ENCODE data around the gene CRABP2. TPM values are rescaled to one million over a fixed set of nuclear protein-coding genes. Genes with fewer than 3 reads are reported as not detected.

Gene CRABP2
- polyA plus RNA-seq, 1 of the 3 experiments (the other 2 are of a cell fraction), result 42.1 TPM

DNA sequence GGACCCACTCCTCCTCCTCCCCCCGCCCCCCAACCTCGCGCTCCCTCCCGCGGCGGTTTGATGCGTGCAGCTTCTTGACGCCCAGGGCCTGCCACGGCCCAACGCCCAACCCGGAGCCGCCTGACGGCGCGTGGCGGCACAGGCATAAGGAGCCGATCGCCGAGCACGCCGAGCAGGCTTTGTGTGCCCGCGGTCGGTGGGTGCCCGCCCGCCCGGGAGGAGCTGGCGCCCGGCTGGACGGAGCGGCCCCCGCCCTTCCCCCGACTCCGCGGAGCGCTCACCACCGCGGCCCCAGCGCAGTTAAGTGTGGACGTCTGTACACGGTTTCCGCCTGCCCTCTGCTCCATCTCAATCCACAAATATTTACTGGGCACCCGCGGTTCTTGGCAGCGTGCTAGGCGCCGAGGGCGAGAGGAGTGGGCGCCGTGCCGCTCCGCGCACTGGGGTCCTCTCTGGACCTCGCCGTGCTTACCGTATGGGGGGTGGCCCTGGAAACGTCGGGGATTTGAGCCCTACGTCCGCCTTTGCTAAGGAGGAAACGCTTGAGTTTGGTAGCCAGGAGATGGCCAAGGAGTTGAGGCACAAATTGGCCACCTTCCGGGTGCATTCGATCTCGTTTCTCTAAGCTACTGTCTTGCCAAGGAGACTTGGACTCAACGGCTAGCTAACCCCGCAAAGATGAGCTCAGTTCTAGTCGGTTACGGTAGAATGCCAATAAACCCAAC, 46.5 kb upstream of the CRABP2 start (continued):
- TF ChIP-seq RAD21 (IDR thresholded peaks at IDR 0.05; ENCODE audit: low read length) (no peak), NFIC (IDR thresholded peaks at IDR 0.05; ENCODE audit: borderline replicate concordance) (no peak), CHD2 (IDR thresholded peaks at IDR 0.05; ENCODE audit: low read length, partially characterized antibody) (peak; percentile 80), MXI1 (IDR thresholded peaks at IDR 0.05; ENCODE audit: low read depth, low read length) (peak; percentile 83), SMC3 (IDR thresholded peaks at IDR 0.05; ENCODE audit: low read depth, low read length) (no peak), GATA2 (CRISPR knock-in tag; IDR thresholded peaks at IDR 0.05) (no peak), NRF1 (IDR thresholded peaks at IDR 0.05; ENCODE audit: low read depth, low read length) (no peak), RCOR1 (IDR thresholded peaks at IDR 0.05; ENCODE audit: low read length) (no peak), FOSL2 (IDR thresholded peaks at IDR 0.05; ENCODE audit: borderline replicate concordance, low read depth) (no peak), TCF12 (IDR thresholded peaks at IDR 0.05) (peak; percentile 27; the same call in 1 of the 2 replicates), EP300 (IDR thresholded peaks at IDR 0.05; ENCODE audit: borderline replicate concordance in 1 of 2, low read depth in 1 of 2, low read length in 1 of 2) (peak in 1 of 2 experiments; percentile 39; a peak in 1 of 4 replicates), TEAD4 (IDR thresholded peaks at IDR 0.05; ENCODE audit: borderline replicate concordance, insufficient read depth) (no peak)
- TF ChIP-seq, protein P1, sequence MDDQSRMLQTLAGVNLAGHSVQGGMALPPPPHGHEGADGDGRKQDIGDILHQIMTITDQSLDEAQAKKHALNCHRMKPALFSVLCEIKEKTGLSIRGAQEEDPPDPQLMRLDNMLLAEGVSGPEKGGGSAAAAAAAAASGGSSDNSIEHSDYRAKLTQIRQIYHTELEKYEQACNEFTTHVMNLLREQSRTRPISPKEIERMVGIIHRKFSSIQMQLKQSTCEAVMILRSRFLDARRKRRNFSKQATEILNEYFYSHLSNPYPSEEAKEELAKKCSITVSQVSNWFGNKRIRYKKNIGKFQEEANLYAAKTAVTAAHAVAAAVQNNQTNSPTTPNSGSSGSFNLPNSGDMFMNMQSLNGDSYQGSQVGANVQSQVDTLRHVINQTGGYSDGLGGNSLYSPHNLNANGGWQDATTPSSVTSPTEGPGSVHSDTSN (IDR thresholded peaks at IDR 0.05), result peak; percentile 50; the same call in 1 of the 2 replicates

DNA sequence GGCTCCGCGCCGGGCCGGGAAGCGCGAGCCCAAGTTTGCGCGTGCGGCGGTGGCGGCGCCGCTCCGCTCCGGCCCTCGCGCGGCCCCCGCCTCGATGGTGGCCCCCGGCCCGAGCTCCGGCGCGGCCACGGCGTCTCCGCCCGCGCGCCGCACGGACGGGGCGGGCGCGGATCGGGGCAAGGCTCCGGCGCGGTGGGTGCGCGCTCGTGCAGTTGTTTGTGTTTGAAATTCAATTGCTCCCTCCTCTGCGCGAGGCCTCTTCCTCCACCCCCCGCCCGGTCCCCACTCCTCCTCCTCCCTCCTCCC, 46.0 kb upstream of the CRABP2 start, which contains the start of gene HDGF:
Gene HDGF, minus strand, starts transcription at position 225 of the 306 bp plus-strand sequence. CDS start 246 bp downstream, outside the sequence.
- Histone ChIP-seq H3K4me2 (peak within 1 kb of the TSS; percentile 88), H2AFZ (ENCODE audit: low read depth) (peak within 1 kb of the TSS; percentile 55), H3K36me3 (replicated peaks in 1 of 2; ENCODE audit: control insufficient read depth in 1 of 2, insufficient read depth in 2 of 2, low read length in 1 of 2) (peaks cover 2 to 8% of the 10 kb centered on the region in 2 experiments), H3K9ac (peak within 1 kb of the TSS; percentile 100), H3K9me2 (no peaks in the 10 kb centered on the region), H4K20me1 (ENCODE audit: insufficient read depth) (no peaks in the 10 kb centered on the region), H3K9me3 (no peaks in the 10 kb centered on the region), H3F3A (replicated peaks; ENCODE audit: insufficient read depth) (peaks cover 26% of the 10 kb centered on the region), H3K4me3 (ENCODE audit: low read depth in 2 of 2, low read length in 1 of 2) (peak within 1 kb of the TSS; percentile 78 to 98), H3K4me1 (ENCODE audit: control insufficient read depth in 1 of 2, insufficient read depth in 2 of 2, low read depth in 1 of 2, low read length in 1 of 2) (peaks cover 28 to 45% of the 10 kb centered on the region in 2 experiments), H3K27ac (ENCODE audit: low read depth in 2 of 2, low read length in 1 of 2) (peak within 1 kb of the TSS; percentile 100), H3K79me2 (ENCODE audit: insufficient read depth) (peaks cover 68% of the 10 kb centered on the region), H3K27me3 (ENCODE audit: insufficient read depth) (no peaks in the 10 kb centered on the region)
- 0% methylated on average over 2 of the region's 48 CpGs for WGBS (ENCODE audit: low lambda C conversion rate)
- ChIA-PET CTCF (interaction anchor here (0.8 to 3.9 kb wide), 15 partner anchors 9 to 366 kb away, joined by 3 to 30 read pairs (median 4); partner anchors contain the start of genes INSRR, METTL25B, MRPL24 and NES), POLR2A (interaction anchor here (0.6 to 2.3 kb wide), 11 partner anchors 9 to 247 kb away, joined by 3 to 26 read pairs (median 5); partner anchors contain the start of genes ISG20L2, METTL25B, MRPL24 and NTRK1)
- TF ChIP-seq RXRA (IDR thresholded peaks at IDR 0.05; ENCODE audit: borderline replicate concordance, low read depth), result no peak
- TF ChIP-seq TAF1 (IDR thresholded peaks at IDR 0.05; ENCODE audit: borderline replicate concordance, low read depth, low read length), result 0 out of 2 replicates have a peak, but pooled peaks have one; percentile 5
- TF ChIP-seq FOXM1 (IDR thresholded peaks at IDR 0.05; ENCODE audit: low read depth), result peak; percentile 93
- DNase-seq, result no peak

All from SK-N-SH (cell line).